ENCODE measurements around the gene GID8.

GID8 gene

GRCh38 chr20:62893700-62894099 is 44.2 kb upstream of the GID8 start:
- no peak for TF ChIP-seq REST (IDR thresholded peaks at IDR 0.05; ENCODE audit: insufficient read depth in 1 of 2, low read depth in 2 of 2, low read length in 2 of 2)

GRCh38 chr20:62894261-62894660 is 43.7 kb upstream of the GID8 start:
- TF ChIP-seq FOXP2 (optimal IDR thresholded peaks at IDR 0.05; ENCODE audit: borderline replicate concordance, extremely low read depth, extremely low read length, insufficient read depth) (no peak), REST (IDR thresholded peaks at IDR 0.05; ENCODE audit: insufficient read depth in 1 of 2, low read depth in 2 of 2, low read length in 2 of 2) (no peak), TAF1 (IDR thresholded peaks at IDR 0.05; ENCODE audit: borderline replicate concordance, insufficient read depth, low read length) (no peak), POLR2AphosphoS5 (IDR thresholded peaks at IDR 0.05; ENCODE audit: low read depth, low read length) (no peak), SIN3A (IDR thresholded peaks at IDR 0.05; ENCODE audit: borderline replicate concordance, insufficient read depth, low read length) (no peak)

- TF ChIP-seq TAF1 (IDR thresholded peaks at IDR 0.05; ENCODE audit: borderline replicate concordance, insufficient read depth, low read length) (no peak), POLR2AphosphoS5 (IDR thresholded peaks at IDR 0.05; ENCODE audit: low read depth, low read length) (no peak), FOXP2 (optimal IDR thresholded peaks at IDR 0.05; ENCODE audit: borderline replicate concordance, extremely low read depth, extremely low read length, insufficient read depth) (no peak), SIN3A (IDR thresholded peaks at IDR 0.05; ENCODE audit: borderline replicate concordance, insufficient read depth, low read length) (no peak), REST (IDR thresholded peaks at IDR 0.05; ENCODE audit: insufficient read depth in 1 of 2, low read depth in 2 of 2, low read length in 2 of 2) (no peak)
Measured at GRCh38 chr20:62895539-62895938, 42.4 kb upstream of the GID8 start.

- TF ChIP-seq SIN3A (IDR thresholded peaks at IDR 0.05; ENCODE audit: borderline replicate concordance, insufficient read depth, low read length), result no peak
- no peak for TF ChIP-seq REST (IDR thresholded peaks at IDR 0.05; ENCODE audit: insufficient read depth in 1 of 2, low read depth in 2 of 2, low read length in 2 of 2)
- no peak for TF ChIP-seq POLR2AphosphoS5 (IDR thresholded peaks at IDR 0.05; ENCODE audit: low read depth, low read length)
- no peak for TF ChIP-seq FOXP2 (optimal IDR thresholded peaks at IDR 0.05; ENCODE audit: borderline replicate concordance, extremely low read depth, extremely low read length, insufficient read depth)
- TF ChIP-seq TAF1 (IDR thresholded peaks at IDR 0.05; ENCODE audit: borderline replicate concordance, insufficient read depth, low read length), result no peak
Measured at GRCh38 chr20:62896526-62896925, 41.4 kb upstream of the GID8 start.

- TF ChIP-seq SIN3A (IDR thresholded peaks at IDR 0.05; ENCODE audit: borderline replicate concordance, insufficient read depth, low read length) (no peak), FOXP2 (optimal IDR thresholded peaks at IDR 0.05; ENCODE audit: borderline replicate concordance, extremely low read depth, extremely low read length, insufficient read depth) (no peak), POLR2AphosphoS5 (IDR thresholded peaks at IDR 0.05; ENCODE audit: low read depth, low read length) (no peak), REST (IDR thresholded peaks at IDR 0.05; ENCODE audit: insufficient read depth in 1 of 2, low read depth in 2 of 2, low read length in 2 of 2) (no peak), TAF1 (IDR thresholded peaks at IDR 0.05; ENCODE audit: borderline replicate concordance, insufficient read depth, low read length) (no peak)
Measured at GRCh38 chr20:62897666-62898065, 40.3 kb upstream of the GID8 start.
